HG03558 (cell line): ENCODE results near the gene ENC1.

Source experiments
- ATAC-seq: cut with Tn5 transposase; IDR thresholded peaks from one replicate; pipeline ENCODE4 v1.9.1; 2021; ENCODE audit warnings: moderate number of reproducible peaks; ENCODE audit not compliant: unreplicated experiment; ENCODE audit errors: extremely low read depth

The ENC1 gene

DNA sequence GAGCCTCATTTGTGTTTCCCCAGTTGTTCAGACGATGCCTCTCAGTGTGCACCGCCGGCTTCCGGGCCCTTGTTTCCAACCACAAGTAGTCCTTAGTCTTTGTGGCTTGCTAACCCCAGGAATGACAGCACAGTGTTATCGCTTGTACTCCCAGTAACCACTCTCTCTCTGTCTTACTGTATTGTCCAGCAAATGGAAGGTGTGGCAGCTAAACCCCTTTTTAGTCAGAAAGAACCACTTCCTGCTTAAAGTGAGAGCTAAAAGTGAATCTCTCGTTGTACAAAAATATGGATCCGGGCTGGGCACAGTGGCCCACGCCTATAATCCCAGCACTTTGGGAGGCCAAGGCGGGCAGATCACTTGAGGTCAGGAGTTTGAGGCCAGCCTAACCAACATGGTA lies 61.3 kb downstream of the ENC1 start:
- ATAC-seq: peak; percentile 68

DNA sequence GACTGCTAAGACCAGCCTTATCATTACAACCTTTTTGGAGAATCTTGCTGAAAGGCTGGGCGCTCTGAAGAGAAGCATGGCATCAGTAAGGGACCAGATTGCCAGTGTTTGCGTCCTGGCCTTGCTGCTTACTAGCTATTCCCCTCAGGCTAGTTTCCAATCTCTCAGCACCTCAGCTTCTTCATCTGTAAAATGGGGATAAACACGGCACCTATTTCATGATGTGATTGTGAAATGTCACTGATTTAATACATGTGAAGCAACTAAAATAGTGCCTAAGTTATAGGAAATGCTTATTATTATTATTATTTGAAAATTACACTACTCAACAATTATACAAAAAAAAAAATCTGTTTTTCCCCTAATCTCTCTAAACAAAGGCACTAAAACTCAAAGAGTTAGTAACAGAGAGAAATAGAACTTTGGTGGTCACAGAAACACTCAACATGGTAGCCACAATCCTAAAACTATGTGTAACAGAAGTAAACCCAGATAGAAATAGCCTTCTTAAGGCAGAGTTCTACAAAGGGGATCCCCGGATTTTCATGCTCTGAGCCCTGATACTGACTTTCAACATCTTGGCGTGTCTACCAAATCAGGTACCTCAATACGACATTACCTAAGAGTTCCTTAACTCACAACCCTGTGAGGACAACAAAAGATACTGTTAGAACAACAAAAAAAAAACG lies 62.0 kb downstream of the ENC1 start:
- ATAC-seq: peak; percentile 26
